ELF-1 (cell line): ENCODE results near the gene MANBA.

Experiments
- DNase-seq: peaks from one replicate; pipeline ENCODE4 v3.0.0-alpha.2; 2016; ENCODE audit warnings: low read depth, low spot score

The MANBA gene

DNA sequence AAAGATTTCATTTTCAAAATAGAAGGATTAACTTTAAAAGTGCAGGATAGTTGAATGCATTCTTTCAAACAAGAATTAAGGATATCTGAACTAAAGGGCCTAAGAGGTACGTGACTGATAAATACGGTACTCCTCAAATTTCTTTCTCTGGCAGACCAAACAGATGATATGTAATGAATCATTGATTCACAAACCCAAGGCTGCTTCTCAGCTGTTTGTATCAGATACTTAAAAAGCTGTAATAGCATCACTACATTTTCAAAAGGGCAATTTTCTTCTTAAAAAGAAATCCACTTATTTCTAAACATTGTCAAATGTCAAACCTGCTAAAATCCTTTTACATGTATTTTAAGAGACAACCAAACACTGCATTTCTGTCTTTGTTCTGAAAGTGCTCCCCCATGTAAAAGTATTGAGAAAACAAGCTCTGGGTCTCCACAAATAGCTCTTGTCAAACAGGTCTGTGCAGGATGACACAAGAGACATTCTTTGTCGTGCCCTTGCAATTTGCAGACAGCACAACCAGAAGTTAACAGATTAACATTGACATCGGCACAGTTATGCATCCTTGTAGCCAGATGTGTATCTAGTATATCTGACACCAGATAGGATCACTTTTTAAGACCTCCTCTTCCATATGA, 82.0 kb downstream of the MANBA start:
- DNase-seq = peak; percentile 53

DNA sequence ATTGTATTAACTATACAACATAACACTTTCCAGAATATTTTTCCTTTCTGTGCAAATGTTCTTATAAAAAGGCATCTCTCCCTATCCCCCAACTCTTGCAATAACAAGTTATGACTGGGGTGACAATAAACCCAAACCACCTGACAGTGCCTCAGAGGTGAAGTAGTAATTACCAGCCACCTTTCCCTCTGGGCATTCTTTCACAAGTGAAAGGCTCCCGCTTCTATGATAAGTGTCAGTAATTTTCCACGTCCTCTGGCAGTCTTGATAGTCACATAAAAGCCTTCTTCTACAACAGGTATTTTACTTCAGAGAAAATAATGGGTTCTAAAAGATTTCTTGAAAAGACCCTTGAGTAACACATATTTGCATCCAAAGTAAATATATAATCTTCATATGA, 82.7 kb downstream of the MANBA start:
- peak; percentile 25 for DNase-seq

DNA sequence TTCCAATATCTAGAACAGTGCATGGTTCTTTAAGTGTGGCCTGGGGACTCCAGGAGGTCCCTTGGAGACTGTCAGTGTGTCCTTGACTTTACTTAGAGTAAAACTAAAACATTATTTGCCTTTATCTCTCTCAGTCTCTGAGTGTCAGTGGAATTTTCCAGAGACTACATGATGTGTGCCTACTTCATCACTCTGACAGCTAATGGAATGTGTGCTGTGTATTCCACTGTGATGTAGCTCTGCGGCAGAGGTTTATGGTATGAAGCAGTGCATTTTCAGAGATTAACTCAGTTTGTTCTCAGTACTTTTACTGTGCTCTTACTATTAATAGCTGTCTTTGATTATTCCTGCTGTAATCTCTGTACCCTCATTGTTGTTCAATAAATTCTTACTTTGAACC, 85.6 kb downstream of the MANBA start:
- no peak for DNase-seq

DNA sequence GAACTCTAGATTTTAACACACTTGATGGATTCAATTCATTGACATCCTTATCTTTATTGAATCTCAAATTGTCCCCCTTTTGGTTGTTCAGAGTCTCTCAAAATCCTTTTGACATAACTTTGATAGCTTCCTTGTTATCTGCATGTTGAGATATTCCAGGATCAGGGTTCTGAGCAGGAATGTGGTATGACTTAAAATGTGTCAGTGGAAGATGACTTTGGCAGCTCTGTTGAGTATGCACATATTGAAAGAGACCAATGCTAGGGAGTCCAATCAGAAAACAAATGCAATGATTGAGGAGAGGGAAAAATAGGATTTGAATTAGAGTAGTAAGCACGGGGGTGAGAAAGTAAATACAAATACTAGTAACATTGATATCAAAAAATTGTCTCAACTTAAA, 93.8 kb downstream of the MANBA start:
- no peak for DNase-seq

DNA sequence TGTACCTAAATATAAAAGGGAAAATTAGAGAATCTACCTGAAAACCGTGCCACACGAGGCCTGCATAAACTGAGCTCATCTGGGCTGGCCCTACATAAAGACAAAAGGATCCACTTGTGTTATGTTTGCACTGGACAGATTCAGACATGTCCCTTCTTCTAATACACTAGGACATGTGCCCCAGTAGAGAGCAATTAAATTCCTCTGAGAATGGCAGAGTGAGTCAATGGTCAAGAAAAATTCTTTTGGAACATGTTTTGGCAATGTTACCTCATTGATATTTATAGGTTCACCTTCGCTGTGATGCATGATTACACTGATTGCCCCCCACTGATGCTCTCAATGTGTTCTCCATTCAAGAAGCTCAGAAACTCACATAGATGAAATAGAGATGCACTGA, 95.2 kb downstream of the MANBA start:
- no peak for DNase-seq

DNA sequence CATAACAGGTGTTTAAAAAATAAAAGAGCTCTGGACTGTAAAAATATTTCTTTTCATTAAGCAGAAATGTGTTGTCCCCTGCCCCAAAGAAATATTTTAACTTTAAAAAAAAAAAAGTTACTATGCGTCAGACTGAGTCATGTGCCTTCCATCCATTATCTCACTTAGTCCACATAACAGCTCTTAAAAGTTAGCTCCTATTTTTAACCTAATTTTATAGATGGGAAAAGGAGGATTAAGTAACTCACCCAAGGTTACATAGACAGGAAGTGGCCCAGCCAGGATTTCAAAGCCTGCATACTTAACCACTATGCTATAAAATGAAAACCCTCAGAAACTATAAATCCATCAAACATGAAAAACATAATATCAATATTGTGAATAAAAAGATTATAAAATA, 97.7 kb downstream of the MANBA start:
- no peak for DNase-seq

DNA sequence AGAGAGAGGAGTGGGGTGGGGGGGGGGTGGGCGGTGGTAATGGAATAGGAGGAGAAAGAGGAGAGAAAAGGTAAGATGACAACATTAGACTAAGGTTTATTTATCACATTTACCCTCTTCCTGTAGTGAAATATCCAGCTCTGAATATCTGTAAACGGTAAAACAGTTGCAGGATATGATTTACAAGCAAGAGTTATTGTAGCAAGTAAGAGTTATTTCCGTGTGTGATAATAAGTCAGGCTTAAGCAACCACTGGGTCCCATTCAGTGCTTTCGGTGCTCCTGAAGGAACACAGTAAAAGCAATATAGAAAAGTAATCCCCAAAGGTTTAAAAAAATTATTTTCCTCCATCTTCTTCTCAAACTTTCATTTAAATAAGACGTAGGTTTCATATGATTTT, 103.6 kb downstream of the MANBA start:
- no peak for DNase-seq

DNA sequence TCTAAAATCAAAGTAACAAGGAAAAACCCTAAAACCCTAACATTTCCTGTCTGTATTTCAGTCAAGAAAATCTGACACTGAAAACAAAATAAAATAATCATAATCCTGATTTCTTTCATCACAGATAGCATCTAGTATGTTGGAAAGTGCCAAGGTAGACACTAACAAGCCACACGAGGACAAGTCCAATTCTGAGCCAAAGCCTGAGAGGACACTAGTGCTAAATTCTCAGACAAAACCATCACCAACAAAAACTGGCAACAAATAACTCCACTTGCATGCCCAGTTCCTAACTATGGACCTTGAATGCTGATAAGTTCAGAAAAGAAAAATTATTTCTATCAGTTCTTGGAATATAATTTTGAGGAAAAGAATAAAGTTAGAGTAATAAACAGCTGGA, 113.7 kb downstream of the MANBA start:
- no peak for DNase-seq

DNA sequence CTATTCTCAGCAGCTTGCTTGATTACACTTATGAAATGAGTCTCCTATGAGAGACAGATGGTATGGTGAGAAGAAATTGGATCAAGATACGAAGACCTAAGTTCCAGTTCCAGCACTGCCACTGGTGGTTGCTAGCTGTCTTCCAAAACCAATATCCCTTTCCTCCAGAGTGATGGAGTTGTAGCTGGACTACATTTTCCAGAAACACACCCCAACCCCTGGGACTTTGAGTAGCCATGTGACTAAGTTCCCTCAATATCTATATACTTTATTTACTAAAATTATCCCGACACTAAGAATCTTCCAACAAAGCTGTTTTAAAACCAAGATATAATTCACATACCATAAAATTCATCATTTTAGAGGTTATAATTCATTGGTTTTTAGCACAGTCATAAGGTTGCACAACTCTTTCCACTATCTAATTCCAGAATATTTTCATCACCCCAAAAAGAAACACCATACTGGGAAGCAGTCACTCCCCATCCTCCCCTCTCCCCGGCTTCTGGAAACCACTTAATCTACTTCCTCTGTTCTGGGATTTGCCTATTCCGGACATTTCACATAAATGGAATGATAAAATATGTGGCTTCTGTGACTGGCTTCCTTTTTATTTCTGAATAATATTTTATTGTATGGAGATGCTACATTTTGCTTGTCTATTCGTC, 118.0 kb downstream of the MANBA start:
- no peak for DNase-seq

DNA sequence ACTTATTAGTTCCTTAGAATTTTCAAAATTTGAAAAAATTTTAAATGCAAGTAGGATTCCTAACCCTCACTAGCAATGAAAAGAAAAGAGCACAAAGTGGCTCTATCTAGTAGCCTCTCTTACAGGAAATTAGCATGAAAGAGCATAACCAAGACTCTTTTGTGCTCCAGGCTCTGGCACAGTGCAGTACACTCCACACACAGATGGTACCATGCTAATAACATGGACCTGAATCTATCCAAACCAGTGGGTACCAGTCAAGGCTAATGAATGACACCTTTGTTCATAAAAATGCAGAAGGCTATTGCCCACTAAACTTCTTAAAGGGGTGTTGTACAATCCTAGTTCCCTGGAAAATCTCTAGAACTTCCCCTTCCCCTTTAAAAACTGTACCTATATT, 119.0 kb downstream of the MANBA start:
- no peak for DNase-seq

DNA sequence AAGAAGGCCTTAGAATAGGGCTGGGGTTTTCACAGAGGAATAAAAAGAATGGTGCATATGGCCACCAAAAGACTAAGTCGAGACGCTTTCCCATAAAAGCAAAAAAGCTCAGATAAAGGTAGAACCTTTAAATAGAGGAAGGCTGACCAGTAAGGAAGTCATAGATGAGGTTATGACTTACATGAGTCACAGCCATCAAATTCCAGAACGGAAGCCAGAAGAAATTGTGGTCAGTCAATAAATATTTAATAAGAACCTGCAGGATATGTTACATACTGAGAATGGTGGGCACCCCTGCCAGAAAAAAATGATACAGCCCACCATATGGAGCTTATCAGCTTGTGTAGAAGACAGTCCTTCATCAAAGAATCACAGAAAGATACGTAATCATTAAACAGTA, 120.1 kb downstream of the MANBA start:
- no peak for DNase-seq

DNA sequence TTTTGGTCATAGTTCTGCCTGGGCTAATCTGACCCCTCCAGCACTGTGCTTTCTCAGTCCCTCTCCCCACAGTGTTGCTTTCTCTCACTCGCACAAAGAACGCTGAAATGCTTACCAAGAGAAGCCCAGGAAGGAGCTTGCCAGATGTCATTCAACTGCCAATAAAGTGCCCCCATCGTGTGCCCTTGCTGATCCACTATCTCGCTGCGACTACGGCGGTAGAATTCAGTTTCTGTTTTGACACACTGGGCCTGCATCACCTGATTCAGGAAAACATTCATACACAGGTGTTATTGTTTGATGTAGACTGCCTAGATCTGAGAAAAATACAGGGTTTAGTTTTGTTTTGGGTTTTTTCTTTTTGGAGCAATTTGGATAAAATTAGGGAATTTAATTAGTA, 121.2 kb downstream of the MANBA start:
- DNase-seq = no peak

DNA sequence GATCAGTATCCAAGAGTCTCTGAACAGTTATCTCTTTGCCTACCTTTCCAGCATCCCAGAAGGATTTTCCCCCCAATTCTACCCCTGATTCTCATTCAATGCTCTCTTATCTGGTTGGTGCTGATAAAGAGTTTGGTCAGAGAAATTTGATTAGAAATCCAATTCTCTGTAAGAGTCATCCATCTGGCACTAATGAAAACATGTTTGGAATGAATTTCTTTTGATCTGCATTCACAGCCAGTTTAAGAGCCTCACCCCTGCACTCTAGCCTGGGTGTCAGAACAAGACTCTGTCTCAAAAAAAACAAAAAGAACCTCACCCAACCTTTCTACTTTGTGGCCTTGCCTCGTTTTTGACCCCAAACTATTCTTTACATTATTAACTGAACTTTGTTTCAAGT, 122.1 kb downstream of the MANBA start:
- DNase-seq = no peak

DNA sequence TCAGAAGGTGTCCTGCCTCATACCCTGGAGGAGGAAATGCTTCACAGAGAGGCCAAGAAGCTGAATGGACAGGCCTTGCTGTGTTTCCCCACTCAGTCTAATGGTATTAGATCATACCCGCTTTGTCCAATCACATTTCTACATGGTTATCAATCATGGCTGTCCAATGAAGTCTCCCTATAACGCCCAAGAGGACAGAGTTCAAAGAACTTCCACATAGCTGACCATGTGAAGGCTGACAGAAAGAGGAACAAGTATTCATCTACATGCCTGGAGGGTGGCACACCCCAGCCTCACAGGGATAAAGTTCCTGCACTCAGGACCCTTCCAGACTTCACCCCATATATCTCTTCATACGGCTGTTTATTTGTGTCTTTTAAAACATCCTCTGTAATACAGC, 123.4 kb downstream of the MANBA start:
- DNase-seq = no peak

DNA sequence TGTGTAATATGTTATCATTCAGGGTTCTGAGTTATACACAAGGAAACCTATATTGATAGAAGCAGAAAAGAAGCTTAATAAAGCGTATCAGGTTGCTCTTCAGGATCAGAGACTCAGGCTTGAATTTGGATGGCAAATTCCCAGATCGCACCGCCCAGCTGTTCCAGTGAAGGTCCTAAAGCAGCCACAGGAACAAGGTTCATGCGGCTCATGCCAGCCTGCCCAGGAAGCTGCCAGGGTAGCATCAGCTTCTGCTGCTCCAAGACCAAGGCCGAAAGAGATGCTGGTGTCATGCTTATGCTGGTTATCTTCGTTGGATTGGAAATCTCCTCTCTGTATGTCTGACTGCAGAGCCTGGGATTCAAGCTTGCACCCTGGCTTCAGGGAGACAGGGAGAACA, 127.7 kb downstream of the MANBA start:
- DNase-seq = no peak

DNA sequence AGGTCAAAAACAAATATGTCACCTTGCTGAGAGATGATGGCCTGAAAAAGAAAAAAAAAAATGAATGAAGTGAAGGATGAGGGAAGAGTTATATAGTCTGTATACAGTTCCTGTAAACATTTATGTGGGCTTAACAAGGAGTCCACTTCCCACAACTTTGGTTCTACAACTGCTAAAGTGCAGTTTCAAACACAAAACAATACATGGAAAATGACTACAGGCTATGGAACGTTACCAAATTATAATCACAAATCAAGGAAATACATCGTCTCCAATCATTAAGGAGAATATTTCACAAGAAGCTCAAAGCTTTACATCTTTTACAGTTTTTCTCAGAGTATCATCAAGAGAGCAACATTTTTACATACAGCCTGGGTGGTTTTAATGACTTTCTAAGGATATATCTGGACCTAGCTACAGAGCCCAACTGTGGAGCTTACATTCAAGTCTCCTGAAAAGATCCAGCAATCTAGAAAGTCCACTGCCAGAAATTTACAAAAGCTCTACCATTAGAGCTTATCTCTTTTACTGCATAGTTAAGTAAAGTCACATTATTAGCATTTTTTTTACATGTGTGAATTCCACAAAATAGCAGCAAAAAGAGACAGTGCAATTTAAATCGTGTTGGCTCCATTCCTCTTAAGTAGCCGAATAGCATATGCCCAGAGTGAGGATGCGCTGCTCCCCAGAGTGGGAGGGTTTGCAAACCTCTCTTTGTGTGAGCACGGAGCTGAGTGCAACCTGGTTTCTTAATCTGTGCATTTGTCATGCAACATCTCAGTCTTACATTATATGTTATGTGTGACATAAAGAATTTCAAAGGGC, 128.3 kb downstream of the MANBA start:
- no peak for DNase-seq

DNA sequence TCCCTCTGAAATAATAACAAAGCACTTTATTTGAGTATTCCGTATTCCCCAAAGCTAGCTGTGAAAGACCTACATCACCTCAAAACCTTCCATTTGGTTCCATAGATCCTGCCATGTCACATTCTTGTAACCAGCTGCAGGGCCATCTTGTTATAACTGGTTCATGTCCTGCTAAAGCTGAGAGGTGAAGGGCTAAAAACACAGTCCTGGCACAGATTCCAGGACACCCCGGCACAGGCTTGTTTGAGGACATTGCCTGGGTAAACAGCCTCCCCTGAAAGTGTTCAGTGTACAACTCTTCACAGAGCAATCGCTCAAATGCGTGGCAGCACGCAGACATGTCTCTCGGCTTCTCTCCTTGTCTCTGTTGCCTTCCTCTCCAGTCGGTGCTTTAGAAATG, 129.2 kb downstream of the MANBA start:
- no peak for DNase-seq

DNA sequence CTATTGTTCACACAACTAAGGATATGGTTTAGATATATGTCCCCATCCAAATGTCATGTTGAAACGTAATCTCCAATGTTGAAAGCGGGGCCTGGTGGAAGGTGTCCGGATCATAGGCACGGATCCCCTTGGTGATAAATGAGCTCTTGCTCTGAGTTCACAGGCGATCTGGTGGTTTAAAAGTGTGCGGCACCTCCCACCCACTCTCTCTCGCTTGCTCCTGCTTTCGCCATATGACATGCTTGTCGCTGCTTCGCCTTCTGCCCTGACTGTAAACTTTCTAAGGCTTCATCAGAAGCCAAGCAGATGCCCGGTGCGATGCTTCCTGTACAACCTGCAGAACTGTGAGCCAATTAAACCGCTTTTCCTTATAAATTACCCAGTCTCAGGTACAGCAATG, 131.1 kb downstream of the MANBA start:
- DNase-seq = no peak

DNA sequence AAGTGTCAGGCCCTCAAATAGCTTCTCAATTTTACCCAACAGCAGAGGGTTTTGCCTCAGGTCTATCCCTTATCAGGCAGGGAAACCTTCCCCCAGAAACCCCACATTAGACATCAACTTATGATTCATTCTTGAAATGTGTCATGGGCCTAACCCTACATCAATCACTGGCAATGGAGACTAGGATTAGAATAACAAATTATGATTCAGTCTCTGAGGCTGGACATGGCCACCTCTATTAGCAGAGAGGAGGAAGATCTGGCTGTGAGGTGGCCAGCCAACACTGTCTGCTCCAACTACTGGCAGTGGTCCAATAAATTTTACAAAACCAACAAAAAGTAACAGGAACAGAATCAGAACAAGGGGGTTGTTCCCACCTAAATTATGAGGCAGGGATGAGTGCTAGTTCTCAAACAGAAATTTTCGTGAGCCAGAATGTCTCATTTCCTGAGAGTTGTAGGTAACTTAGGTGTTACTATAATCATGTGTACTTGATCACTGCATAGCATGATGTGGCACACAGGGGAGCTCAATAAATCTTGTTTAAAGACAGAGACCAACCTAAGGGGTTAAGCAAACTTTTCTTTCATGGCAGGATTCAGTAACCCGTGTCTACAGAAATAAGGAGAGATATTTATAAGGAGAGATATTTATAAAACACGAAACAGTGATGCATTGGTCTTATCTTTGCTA, 132.8 kb downstream of the MANBA start:
- DNase-seq = no peak

DNA sequence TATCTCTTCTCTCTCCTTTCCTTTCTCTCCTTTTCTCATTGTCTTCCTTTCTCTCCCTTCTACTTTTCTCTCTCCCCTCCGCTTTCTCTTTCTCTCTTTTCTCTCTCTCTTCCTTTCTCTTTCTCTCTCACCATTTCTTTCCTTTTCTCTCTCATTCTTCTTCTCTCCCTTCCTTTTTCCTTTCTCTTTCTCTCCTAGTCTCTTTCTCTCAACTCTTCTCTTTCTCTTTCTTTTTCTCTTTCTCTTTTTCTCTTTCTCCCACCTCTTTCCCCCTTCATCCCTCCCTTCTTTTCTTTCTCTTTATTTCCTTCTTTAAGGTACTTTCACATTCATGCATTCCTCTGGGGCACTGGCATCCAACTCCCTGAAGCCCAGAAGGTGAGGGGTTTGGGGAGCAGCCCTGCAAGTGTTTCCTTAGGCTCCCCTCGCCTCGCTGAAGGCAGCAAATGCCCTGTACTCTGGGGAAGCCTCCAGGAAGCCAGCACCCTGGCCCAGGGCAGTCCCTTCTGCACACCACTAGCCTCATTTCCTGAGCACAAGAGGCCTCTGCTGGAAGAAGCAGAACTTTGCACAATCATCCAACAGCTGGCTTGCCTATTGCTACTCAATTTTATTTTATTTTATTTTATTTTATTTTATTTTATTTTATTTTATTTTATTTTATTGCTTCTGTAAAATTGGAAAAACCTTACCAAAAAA, 135.4 kb downstream of the MANBA start:
- DNase-seq = peak; percentile 21

DNA sequence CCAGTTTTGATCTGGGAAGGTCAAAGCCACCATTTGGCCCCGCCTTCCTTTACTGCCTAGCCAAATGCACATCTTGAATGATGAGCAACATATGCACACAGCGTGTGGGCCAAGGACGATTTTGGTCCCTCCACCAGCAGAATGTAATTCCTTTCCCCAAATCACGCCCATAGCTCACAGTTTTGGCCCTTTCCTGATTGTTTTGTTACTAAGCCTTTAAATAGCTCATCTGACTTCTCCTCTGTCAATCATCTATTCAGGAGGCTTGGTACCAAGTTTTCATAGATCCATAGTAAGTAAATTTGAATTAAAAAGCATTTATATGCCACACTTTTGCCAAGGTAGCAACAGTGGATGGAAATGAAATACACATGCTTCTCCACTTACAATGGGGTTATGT, 136.3 kb downstream of the MANBA start:
- DNase-seq = no peak

DNA sequence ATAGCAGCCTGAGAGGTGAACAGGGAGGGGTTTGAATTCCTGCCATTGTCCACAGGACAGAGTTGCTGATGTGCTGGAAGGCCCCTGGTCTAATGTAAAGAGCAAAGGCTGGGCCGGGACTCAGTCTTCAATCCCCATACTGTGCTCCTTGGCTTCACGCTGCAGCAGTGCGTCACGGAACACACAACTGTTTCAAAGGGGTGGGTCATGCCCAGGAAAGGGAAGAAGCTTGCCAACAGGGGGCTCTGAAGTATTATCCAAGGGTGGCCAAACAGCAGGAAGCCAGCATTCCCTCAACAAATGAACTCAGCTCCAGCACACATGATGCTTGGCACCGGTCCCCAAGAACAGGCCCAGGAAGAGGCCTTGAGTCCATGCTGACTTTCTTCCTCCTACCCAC, 137.1 kb downstream of the MANBA start:
- DNase-seq = peak; percentile 50
